ENCODE measurements around the gene RAB11B. TPM values are rescaled to one million over a fixed set of nuclear protein-coding genes. Genes with fewer than 3 reads are reported as not detected.

The RAB11B gene
- total and polyA plus RNA-seq, 9 donors = 20.8 to 142 (median 102) TPM

DNA sequence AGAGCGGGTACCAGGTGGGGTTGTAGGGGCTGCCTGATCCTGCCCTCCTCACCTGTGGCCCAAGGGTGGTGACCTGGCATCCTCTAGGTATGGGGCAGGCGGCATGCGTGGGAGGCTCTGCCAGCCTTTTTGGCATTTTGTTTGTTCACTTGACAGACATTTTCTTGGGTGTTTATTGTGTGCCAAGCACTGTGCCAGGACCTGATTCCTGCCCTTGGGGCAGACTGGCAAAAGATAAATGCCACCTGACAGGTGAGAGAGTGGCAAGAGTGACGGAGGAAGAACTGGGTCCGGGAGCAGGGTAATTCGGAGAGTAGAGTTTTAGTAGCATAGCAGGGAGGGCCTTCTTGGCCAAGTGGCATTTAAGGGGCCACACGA, 6.0 kb downstream of the RAB11B start:
- Histone ChIP-seq H3K4me1 (ENCODE audit: insufficient read depth) (peaks cover 27% of the 10 kb centered on the region), H3K27me3 (no peaks in the 10 kb centered on the region), H3K4me3 (no peak overlapping the region), H3K27ac (no peak overlapping the region), H3K36me3 (no peaks in the 10 kb centered on the region), H3K9me3 (no peaks in the 10 kb centered on the region)
- intact Hi-C loops (cut with DNase I) = loop anchor here in 3 of 4 donors (2.0 to 5.0 kb wide), 3 partner anchors 41 to 906 kb away; no protein-coding TSS in a partner anchor
- WGBS, 3 donors = 86 to 95% (median 87%) methylated on average over 7 of the region's 7 CpGs
- no peak for DNase-seq
- TF ChIP-seq EP300 (IDR thresholded peaks at IDR 0.05) (no peak), POLR2A (IDR thresholded peaks at IDR 0.05) (no peak)
- TF ChIP-seq, protein P1, sequence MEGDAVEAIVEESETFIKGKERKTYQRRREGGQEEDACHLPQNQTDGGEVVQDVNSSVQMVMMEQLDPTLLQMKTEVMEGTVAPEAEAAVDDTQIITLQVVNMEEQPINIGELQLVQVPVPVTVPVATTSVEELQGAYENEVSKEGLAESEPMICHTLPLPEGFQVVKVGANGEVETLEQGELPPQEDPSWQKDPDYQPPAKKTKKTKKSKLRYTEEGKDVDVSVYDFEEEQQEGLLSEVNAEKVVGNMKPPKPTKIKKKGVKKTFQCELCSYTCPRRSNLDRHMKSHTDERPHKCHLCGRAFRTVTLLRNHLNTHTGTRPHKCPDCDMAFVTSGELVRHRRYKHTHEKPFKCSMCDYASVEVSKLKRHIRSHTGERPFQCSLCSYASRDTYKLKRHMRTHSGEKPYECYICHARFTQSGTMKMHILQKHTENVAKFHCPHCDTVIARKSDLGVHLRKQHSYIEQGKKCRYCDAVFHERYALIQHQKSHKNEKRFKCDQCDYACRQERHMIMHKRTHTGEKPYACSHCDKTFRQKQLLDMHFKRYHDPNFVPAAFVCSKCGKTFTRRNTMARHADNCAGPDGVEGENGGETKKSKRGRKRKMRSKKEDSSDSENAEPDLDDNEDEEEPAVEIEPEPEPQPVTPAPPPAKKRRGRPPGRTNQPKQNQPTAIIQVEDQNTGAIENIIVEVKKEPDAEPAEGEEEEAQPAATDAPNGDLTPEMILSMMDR (IDR thresholded peaks at IDR 0.05) = no peak

DNA sequence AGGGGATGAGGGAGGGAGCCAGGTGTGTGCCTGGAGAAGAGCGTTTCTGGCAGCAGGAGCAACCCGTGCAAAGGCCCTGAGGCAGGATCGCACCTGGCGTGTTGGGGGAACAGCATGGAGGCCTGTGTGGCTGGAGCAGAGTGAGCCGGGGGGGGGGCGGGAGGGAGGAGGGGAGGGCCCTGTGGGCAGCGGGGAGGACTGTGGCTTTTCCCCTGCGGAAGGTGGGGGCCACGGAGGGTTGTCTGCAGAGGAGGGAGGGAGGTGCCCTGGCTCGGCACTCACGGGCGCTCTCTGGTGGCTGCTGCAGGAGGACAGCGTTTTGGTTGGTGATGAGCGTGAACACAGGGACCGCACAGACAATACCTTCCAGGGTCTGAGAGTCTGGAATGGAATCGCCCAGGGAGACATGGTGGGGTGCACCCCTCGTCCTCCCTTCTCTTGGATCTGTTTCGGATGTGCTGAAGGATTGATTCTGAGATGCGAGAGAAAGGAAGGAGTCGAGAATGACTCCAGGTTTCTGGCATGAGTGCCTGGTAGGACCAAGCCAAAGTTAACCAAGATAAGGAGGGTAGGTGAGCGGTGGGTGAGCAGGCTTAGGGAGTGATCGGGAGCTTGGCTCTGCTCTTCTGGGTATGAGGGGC, 6.5 kb downstream of the RAB11B start:
- TF ChIP-seq, protein P1 (IDR thresholded peaks at IDR 0.05) = peak; percentile 10 to 43 (median 18)
- TF ChIP-seq EP300 (IDR thresholded peaks at IDR 0.05) (no peak), POLR2A (IDR thresholded peaks at IDR 0.05) (no peak)
- DNase-seq = peak; percentile 54 to 75 (median 67)
- Histone ChIP-seq H3K36me3 (no peaks in the 10 kb centered on the region), H3K4me1 (ENCODE audit: insufficient read depth) (peaks cover 22% of the 10 kb centered on the region), H3K9me3 (no peaks in the 10 kb centered on the region), H3K27me3 (no peaks in the 10 kb centered on the region), H3K27ac (peak overlapping the region in 1 of 2 donors; percentile 31), H3K4me3 (no peak overlapping the region)
- WGBS, 3 donors = 33 to 47% (median 36%) methylated on average over 21 to 22 of the region's 22 CpGs
- intact Hi-C loops (cut with DNase I) = loop anchor here in 3 of 4 donors (2.0 to 5.0 kb wide), 3 partner anchors 42 to 906 kb away; no protein-coding TSS in a partner anchor

DNA sequence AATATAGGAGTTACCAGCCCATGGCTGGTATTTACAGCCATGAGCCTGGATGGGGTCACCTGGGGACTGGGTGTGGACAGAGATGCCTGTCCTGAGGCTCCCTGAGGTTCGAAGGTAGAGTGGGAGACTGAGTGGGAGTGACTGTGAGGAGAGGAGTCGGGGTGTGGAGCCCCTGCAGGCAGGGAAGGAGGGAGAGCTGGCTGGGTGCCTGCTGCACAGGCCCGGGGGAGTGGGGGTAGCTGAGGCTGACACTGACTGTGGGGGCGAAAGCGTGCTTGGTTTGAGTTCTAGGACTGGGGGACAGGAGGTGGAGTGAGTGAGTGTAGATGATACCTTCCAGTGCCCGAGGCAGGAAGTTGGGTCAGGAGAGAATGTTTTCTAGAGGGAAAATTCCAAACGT, 7.1 kb downstream of the RAB11B start:
- DNase-seq = peak in 1 of 5 donors; percentile 46
- H3K4me1 ChIP-seq (ENCODE audit: insufficient read depth) = peaks cover 18% of the 10 kb centered on the region
- intact Hi-C loops (cut with DNase I) = loop anchor here in 3 of 4 donors (2.0 to 5.0 kb wide), 3 partner anchors 42 to 905 kb away; no protein-coding TSS in a partner anchor
- 17 to 18% (median 17%) methylated on average over 7 of the region's 7 CpGs for WGBS, 3 donors
- no peak overlapping the region for H3K4me3 ChIP-seq
- no peak for TF ChIP-seq POLR2A (IDR thresholded peaks at IDR 0.05)
- TF ChIP-seq EP300 (IDR thresholded peaks at IDR 0.05) = no peak
- TF ChIP-seq, protein P1 (IDR thresholded peaks at IDR 0.05) = no peak
- peak overlapping the region in 1 of 2 donors; percentile 31 for H3K27ac ChIP-seq
- no peaks in the 10 kb centered on the region for H3K9me3 ChIP-seq
- H3K27me3 ChIP-seq = no peaks in the 10 kb centered on the region
- H3K36me3 ChIP-seq = no peaks in the 10 kb centered on the region

DNA sequence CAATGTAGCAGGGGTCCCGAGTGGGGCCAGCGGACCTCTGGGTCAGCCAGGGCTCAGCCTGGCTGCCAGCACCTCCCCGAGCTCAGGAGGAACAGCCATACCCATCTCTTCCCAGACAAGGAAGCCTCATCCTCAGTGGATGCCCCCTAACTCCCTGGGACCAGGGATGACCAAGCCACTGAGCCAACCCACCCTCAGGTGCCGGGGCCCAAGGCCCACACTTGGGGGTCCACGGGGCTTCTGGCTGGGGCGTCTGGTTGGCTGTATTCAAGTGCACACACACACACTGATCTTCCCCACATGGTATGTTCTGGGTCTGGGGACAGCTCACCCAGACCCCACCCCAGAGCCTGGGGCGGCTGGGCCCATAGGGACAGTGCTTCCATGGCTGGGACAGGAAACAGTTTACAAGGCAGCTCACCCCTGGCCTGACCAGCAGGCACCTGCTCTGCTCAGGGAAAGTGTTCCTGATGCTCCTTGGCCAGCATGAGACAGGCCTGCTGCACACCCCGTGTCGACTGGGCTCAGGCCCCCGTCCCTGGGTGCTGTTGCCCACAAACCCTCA, 7.7 kb downstream of the RAB11B start:
- H3K4me1 ChIP-seq (ENCODE audit: insufficient read depth) = peaks cover 18% of the 10 kb centered on the region

More for the DNA sequence above, 7.7 kb downstream of the RAB11B start:
- H3K27me3 ChIP-seq = no peaks in the 10 kb centered on the region
- H3K4me3 ChIP-seq = no peak overlapping the region
- 67 to 72% (median 68%) methylated on average over 9 to 10 of the region's 10 CpGs for WGBS, 3 donors
- H3K27ac ChIP-seq = no peak overlapping the region
- H3K36me3 ChIP-seq = no peaks in the 10 kb centered on the region
- DNase-seq = no peak
- TF ChIP-seq, protein P1 (IDR thresholded peaks at IDR 0.05) = no peak
- no peak for TF ChIP-seq EP300 (IDR thresholded peaks at IDR 0.05)
- no peak for TF ChIP-seq POLR2A (IDR thresholded peaks at IDR 0.05)
- no peaks in the 10 kb centered on the region for H3K9me3 ChIP-seq
- intact Hi-C loops (cut with DNase I) = loop anchor here in 3 of 4 donors (2.0 to 5.0 kb wide), 3 partner anchors 43 to 904 kb away; no protein-coding TSS in a partner anchor

Data from ovary (tissue), 9 donors.